ENCODE data around the gene SEMA6A. TPM values are rescaled to one million over a fixed set of nuclear protein-coding genes. Genes with fewer than 3 reads are reported as not detected.

Gene SEMA6A
- total RNA-seq, 2 experiments from 2014 or later: not detected

GRCh38 chr5:116420540-116420939, 154.1 kb downstream of the SEMA6A start:
- no peaks in the 10 kb centered on the region for H3K9me3 Mint-ChIP-seq
- ChIA-PET CTCF (no interaction called here), POLR2A (no interaction called here)
- no peak for TF ChIP-seq CTCF (IDR thresholded peaks at IDR 0.05)
- intact Hi-C loops (cut with micrococcal nuclease): no loop called here
- no peak overlapping the region for H3K27ac Mint-ChIP-seq
- DNase-seq: no peak
- no peaks in the 10 kb centered on the region for H3K4me1 Mint-ChIP-seq (ENCODE audit: low read depth)
- H3K36me3 Mint-ChIP-seq (ENCODE audit: low read depth): peaks cover 22% of the 10 kb centered on the region
- no peak overlapping the region for H3K4me3 Mint-ChIP-seq
- no peak for ATAC-seq
- H3K27me3 Mint-ChIP-seq: no peaks in the 10 kb centered on the region

- Mint-ChIP-seq H3K9me3 (no peaks in the 10 kb centered on the region), H3K4me3 (no peak overlapping the region), H3K36me3 (ENCODE audit: low read depth) (peaks cover 20% of the 10 kb centered on the region), H3K27ac (no peak overlapping the region), H3K4me1 (ENCODE audit: low read depth) (no peaks in the 10 kb centered on the region), H3K27me3 (no peaks in the 10 kb centered on the region)
- intact Hi-C loops (cut with micrococcal nuclease): no loop called here
- TF ChIP-seq CTCF (IDR thresholded peaks at IDR 0.05): no peak
- ChIA-PET POLR2A (no interaction called here), CTCF (no interaction called here)
- ATAC-seq: no peak
- DNase-seq: no peak
Measured at GRCh38 chr5:116419258-116419657, 155.4 kb downstream of the SEMA6A start.

- intact Hi-C loops (cut with micrococcal nuclease): no loop called here
- Mint-ChIP-seq H3K27me3 (no peaks in the 10 kb centered on the region), H3K27ac (no peak overlapping the region), H3K36me3 (ENCODE audit: low read depth) (peaks cover 21% of the 10 kb centered on the region), H3K4me3 (no peak overlapping the region), H3K4me1 (ENCODE audit: low read depth) (no peaks in the 10 kb centered on the region), H3K9me3 (no peaks in the 10 kb centered on the region)
- CTCF ChIA-PET: no interaction called here
- TF ChIP-seq CTCF (IDR thresholded peaks at IDR 0.05): no peak
- DNase-seq: no peak
- ATAC-seq: no peak
- POLR2A ChIA-PET: no interaction called here
Measured at GRCh38 chr5:116418774-116419173, 155.8 kb downstream of the SEMA6A start.

- Mint-ChIP-seq H3K27me3 (no peaks in the 10 kb centered on the region), H3K27ac (no peak overlapping the region), H3K4me1 (ENCODE audit: low read depth) (no peaks in the 10 kb centered on the region), H3K9me3 (no peaks in the 10 kb centered on the region), H3K4me3 (no peak overlapping the region), H3K36me3 (ENCODE audit: low read depth) (peaks cover 24% of the 10 kb centered on the region)
- TF ChIP-seq CTCF (IDR thresholded peaks at IDR 0.05): no peak
- no peak for DNase-seq
- intact Hi-C loops (cut with micrococcal nuclease): no loop called here
- no peak for ATAC-seq
- ChIA-PET POLR2A (no interaction called here), CTCF (no interaction called here)
Measured at GRCh38 chr5:116418016-116418415, 156.6 kb downstream of the SEMA6A start.

- Mint-ChIP-seq H3K27me3 (no peaks in the 10 kb centered on the region), H3K27ac (no peak overlapping the region), H3K9me3 (no peaks in the 10 kb centered on the region), H3K36me3 (ENCODE audit: low read depth) (peaks cover 24% of the 10 kb centered on the region), H3K4me3 (no peak overlapping the region), H3K4me1 (ENCODE audit: low read depth) (no peaks in the 10 kb centered on the region)
- ChIA-PET POLR2A (no interaction called here), CTCF (no interaction called here)
- no peak for TF ChIP-seq CTCF (IDR thresholded peaks at IDR 0.05)
- no peak for ATAC-seq
- DNase-seq: no peak
- intact Hi-C loops (cut with micrococcal nuclease): no loop called here
Measured at GRCh38 chr5:116415989-116416388, 158.6 kb downstream of the SEMA6A start.
